DND-41 (cell line): ENCODE measurements around the gene SHISA9.

Experiments used
- CTCF ChIP-seq: IDR thresholded peaks from 2 replicates; pipeline ENCODE4 v1.5.1; 2012; ENCODE audit warnings: borderline replicate concordance, low read length, moderate library complexity, mild to moderate bottlenecking; ENCODE audit not compliant: poor library complexity, severe bottlenecking; ENCODE audit errors: extremely low read depth
- EZH2 ChIP-seq: IDR thresholded peaks from 3 replicates; pipeline ENCODE4 v1.6.1; 2012; ENCODE audit warnings: borderline replicate concordance, low read depth, mild to moderate bottlenecking, moderate library complexity, low read length, inconsistent platforms; ENCODE audit not compliant: severe bottlenecking

- no peak for TF ChIP-seq CTCF
- no peak for TF ChIP-seq EZH2
Observed at GRCh38 chr16:13269359-13269758, 368.0 kb downstream of the SHISA9 start.
